ENCODE measurements around the gene C11orf21.
"Not testable (repeated sequence)": the region's sequence is repeated elsewhere in the genome, so short reads cannot be mapped to it uniquely, and the experiment has no call there.

C11orf21 gene

DNA sequence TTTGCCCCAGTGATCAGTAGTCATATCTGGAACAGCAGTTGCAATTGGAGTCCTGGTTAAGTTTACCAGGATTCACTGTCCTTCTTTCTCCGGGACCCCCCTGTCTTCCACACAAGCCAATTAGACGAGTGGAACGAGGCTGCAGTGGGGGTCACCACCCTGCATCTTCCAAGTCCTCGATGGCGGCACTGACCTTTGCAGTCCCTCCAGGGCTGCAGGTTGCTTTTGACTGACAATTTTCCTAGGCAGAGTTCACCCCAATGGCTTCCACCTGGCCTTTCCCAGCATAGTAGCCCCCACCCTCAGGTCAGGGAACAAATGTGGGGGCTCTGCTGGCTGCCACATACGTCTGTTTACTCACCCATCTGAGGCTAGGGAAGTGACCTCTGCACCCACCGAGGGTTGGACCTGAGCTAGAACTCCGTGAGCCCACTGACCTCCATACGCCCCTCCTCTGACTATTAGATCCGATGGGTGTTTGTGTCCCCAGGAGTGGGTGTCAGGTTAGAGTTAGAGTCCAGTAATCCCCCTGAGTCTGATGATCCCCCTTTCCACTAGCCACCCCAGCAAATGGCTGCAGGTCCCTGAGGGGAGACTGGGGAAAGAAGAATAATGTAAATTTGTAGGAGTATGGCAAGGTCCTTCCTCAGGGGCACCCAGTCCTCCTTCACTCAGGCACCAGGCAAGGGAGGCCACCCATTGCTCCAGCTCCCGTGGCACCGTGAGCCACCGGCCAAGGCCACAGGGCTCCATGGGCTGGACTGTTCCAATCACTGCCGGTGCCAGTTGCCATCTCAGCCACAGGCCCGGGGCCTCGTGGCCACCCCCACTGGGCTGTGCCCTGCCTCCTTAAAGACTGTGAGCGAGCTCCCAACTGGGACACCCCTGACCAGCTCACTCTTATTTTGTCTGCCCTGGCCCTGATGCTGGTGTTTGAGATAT, 5.5 kb downstream of the C11orf21 start:
- DNase-seq, result no peak

DNA sequence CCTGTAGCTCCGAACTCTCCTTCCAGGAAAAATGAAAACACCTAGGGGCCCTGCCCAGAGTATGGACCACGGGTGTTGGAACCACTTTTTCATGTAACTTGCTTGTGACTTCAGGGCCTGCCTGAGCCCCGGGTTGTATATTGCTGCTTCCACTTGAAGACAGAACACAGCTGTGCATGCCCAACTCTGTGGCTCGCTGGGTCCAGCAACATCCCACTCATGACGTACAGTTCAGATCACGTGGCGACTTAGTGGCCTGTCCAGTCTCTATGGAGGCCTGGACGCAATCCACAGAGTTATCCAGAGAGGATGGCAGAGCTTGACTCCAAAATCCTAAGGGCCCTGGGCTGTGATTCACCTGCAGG, 6.8 kb downstream of the C11orf21 start:
- DNase-seq, result no peak

DNA sequence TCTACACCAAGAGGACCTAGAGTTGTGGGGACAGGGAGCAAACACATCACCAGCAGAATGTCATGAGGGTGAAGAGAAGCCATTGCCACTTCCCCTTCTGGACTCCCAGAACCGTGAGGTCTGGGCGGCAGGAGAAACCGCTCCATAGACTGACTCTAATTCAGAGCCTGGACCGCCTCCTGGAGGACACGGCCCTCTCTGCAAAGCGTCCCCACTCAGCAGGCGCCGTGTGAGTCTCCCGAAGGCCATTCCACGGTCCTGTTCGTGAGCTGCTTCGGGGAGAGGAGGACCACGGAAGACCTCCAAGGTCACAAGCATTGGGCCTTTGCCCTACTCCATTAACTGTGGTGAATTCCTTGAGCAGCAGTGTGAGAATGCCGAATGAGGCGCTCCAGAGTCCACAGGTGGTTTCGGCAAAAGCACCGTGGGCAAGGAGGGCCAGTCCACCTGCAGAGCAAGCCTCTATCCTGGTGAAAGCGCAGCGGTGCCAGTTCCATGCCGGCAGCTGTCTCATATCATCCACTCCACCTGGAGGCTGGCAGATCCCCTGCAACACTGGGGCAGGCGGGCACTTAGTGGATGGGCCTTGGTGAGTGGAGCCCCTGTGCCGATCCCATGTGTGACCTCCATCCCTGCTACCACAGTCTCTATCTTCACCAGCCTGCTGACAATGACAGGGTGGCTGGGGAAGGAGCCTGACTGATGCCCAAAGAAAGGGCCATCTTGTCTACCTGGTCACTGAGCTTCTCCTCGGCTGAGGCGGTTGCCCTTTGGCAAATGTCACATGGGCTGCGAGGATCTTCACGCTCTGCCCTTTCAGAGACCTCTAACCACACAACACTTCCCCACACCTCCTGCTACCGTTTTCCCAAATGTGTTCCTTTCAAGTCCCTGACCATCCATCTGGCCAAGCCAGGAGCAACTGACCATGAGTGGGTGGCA, 7.5 kb downstream of the C11orf21 start:
- DNase-seq, result no peak

DNA sequence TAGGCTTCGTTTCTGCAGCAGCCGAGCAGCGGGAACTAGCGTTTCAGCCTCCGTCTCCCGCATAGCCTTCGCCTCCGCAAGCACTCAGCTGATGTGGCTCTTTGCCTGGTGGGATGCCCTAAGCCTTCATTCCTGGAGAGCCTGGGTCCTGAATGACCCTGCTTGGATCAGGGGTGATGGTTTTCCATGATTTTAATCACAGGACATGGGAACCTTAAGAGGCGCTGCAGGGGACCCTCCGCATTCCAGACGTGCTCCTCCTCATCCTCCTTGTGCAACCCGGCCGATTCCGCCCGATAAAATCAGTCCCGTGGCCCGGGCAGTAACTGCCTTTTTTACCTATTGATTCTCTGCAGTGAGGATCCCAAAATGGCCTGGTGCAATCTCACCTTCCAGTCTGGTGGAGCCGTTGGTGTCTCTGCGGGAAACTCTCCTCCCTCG, 8.2 kb downstream of the C11orf21 start:
- DNase-seq, result no peak

DNA sequence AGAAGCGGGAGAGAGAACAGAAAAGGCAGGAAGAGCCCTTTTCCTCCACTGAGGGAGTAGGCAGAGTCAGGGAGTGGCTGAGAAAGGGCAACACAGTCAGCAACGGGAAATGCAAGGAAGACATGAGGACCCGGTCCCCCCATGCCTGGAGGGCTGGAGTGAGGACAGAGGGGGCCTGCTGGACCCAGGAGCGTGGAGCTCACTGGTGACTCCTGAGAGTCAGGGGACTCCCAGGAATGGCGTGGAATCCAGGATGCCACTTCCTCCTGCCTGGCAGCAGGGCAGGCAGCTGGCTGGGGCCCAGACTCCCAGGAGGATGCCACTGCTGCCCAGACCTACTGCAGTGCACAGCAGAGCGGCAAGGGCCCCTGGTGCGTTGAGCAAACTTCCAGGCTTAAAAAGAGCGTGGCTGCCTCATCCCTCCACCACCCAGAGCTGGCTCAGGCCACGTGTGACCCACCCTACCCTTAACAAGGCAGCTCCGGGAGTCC, 11.3 kb downstream of the C11orf21 start:
- DNase-seq, result no peak

DNA sequence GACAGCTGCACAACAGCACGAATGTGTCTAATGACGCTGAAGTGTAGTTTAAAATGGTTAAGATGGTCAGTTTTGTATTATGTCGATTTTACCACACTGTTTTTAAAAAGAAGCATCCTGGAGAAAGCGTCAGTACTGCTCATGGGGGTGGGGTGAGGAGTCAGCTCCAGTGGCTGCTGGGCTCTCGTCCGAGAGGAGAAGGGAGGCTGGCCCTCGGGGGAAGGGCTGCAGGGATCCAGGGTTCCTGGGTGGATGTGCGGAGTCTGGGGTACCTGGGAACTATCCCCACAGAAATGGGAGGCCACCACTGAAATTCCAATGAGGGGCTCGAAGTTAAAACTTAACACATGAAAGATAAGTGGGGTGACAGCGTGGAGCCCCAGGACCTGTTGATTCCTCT, 11.9 kb downstream of the C11orf21 start:
- no peak for DNase-seq

DNA sequence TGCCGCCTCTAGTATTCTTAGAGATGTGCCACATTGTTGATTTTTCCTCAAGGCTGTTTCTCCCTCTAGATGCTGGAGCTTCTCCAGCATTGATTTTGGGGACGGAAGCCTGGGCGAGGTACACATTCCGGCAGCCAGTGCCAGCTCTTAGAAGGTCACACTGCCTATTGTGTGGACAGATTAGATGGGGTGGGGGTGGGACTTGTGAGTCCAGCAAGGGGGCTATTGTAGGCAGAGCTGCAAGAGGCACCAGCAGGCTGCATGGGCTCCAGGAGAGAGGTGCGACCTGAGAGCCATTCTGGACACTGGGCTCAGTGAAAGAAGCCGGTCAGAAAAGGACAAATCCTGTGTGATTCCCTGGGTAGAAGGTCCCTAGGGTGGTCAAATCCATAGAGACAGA, 12.4 kb downstream of the C11orf21 start:
- no peak for DNase-seq

DNA sequence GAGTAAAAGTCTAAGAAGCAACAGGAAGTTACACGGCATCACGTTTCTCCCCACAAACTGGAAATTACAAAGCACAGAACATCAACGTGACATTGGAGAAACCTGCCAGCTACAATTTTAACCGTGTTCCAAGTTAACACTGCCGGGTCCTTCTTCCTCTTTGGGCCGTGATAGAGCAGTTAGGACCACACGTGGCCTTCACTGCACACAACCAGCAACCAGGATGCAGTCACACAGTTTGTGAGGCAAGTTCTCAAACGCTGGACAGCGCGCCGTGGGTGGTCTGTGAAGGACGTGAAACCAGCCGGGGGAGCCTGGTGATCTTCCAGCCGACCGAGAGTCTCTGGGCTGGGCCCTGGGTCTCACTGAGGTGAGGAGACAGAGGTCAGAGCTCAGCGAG, 14.6 kb downstream of the C11orf21 start:
- no peak for DNase-seq

DNA sequence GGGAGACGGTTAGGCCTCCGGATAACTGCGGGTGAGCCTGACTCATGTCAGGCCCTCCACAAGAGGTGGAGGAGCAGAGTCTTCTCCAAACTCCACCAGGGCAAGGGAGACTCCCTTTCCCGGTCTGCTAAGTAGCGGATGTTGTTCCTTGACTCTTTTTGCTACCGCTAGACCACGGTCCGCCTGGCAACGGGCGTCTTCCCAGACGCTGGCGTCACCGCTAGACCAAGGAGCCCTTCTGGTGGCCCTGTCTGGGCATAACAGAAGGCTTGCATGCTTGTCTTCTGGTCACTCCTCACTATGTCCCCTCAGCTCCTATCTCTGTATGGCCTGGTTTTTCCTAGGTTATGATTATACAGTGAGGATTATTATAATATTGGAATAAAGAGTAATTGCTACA, 15.4 kb downstream of the C11orf21 start:
- not testable (repeated sequence) for DNase-seq

DNA sequence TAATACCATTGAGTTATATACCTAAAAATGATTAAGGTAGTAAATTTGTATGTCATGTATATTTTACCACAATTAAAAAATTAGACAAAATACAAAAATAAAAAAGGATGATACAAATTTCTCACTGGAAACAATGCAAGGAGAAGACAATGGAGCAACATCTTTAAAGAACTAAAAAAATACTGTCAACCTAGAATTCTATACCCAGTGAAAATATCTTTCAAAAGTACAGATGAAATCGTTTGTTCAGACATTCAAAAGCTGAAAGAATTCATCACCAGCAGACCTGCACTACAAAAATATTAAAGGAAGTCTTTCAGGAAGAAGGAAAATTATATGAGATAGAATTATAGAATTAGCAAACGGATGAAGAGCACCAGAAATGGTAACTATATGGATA, 21.5 kb downstream of the C11orf21 start:
- no peak for DNase-seq

DNA sequence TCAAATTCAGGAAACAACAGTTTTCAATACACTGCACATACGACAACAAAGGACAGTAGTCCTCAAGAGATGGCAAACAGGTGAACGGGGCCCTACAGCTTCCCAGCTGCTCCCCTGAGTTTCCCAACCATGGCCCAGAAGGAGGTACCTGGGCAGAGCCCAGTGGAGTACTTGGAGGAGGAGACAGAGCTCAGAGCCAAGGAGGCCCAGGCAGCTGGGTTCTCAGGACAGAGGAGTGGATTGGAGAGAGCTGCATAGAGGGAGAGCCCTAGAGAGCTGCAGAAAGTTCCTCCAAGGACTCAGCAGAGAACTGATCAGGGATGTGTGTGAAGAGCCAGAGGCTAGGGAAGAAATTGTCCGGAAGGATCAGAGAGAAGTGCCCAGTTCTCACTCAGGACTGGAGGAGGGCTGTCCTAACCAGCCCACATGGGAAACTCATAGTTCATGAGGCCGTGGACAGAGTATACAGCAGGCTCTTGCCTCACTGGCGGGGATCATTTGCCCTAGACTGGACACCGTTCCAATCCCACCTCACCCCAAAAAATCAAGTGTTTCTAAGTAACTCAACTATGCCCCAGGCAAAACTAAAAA, 23.7 kb downstream of the C11orf21 start:
- no peak for DNase-seq

DNA sequence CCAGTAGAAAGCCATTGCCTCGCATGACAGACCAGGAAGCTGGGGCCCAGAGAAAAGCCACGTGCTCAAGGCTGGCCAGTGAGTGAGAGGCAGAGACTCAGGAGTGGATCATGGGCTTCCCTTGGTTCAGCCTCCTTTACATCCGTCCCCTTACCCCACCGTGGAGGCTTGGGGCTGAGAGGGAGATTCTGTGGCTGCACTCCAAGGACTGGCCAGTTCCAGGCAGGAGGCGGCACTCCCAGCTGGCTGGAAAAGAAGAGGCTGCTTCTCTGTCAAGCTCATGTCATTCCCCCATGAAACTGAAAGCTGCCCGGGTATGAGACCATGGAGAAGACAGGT, 24.7 kb downstream of the C11orf21 start:
- no peak for DNase-seq

DNA sequence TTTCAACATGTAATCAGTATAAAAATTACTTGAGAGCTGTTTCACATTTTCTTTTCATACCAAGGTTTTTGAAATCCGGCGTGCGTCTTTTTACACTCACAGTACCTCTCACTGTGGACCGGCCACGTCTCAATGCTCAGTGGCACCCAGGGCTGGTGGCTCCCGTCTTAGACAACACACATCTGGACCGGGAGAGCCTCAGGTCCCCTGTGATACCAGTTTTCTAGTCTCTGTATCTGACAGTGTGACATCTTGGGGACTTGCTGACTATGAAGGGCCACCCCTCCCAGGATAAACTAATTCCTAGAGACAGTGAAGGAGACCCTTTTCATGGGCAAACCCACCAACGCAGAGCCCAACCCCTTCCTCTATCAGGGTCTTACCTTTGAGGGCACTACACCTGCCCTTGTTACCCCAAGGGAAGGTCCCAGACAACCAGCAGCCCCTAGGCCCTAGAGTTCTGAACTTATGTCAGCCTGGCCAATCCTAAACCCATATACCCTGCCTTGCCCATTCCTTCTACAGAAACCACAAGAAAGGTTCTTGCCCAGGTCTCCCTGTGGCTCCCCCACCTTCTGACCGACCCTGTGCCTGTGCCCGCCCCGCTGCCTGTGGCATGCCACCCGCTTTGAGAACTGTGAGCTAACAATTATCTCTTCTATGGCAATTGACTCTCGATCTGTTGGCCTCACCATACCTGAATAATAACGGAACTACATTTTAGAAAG, 25.3 kb downstream of the C11orf21 start:
- DNase-seq, result no peak

DNA sequence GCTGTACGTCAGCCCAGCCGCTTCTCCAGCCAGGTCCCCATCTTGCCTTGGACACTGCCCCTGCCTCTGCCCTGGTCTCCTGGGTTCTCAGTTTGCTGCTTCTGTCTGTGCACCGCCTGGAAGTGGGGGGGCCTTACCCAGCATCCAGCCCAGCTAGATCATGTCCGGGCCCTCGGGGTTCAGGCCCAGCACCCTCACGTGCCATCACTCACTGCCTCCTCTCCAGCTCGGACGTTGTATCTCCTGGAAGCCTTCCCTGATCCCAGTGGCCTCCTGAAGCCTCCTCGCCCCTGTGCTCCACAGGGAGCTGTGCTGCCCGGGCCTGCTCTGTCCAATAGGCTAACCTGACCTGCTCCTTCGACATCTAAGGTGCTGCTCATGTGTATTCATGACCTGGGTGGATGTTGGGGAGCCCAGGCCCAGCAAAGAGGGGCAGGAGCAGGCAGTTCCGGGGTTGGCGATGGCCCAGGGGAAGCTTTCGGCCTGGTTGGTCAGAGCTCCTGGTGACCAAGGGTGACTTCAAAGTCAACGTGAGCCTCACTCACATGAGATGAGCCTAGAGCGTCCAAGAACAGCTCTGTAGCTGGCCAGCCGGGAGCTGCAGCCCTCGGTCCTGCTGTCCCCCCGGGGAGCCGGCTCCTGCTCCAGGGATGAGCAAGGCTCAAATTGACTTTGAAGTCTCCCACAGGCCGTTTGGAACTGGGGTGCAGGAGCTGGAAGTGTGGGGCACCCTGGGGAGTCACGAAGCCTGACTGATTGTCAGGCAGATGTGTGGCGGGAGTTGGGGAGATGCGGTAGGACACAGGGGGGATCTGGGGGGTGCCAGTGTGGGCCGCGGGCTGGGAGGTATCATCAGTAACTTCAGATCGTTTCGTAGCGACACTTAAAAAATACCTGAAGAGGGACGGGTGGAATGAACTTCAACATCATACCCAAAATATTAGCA, 26.1 kb downstream of the C11orf21 start:
- DNase-seq, result no peak

DNA sequence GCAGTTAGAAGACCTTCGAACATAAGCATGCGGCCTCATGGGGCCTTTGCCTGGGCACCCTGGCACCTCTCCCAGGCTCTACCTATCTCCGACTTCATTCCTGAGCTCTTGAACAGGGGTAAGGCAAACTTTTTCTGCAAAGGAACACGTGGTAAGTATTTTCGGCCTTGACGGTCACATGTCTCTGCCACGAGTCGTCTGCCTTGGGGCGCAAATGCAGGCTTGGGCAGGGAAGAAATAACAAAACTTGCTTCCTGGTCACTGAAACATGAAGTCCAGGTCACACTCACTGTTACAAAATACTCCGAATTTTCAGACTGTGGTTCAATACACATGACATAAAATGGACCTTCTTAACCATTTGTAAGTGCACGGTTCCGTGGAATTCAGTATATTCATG, 27.9 kb downstream of the C11orf21 start:
- no peak for DNase-seq

DNA sequence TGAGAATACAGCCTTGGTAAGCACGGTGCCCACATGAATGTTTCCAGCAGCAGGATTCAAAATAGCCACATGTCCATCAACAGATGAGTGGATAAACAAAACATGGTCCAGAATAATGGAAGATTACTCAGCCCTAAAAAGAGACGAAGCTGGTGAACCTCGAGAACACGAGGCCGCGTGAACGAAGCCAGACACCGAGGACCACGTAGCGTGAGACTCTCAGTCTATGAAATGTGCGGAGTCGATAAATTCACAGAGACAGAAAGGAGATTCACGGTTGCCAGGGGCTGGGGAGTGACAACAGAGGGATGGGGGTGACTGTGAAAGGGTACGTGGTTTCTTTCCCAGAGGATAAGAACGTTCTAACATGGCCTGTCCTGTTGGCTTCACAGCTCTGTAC, 28.4 kb downstream of the C11orf21 start:
- no peak for DNase-seq

DNA sequence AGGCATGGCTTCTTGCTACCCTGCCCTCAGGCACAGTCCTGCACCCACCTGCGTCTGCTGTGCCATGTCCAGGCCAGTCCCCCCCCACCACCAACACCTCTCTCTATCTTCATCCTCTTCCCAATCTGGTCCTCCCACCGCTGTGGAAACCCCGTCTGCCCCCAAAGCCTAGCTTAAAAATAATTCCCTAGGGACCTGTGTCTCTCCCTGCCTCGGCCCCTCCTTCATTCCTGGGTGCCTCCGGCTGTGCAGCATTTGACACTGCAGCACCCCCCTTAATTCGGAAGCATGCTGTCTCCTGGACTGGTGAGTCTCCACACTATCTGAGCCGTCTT, 28.8 kb downstream of the C11orf21 start:
- no peak for DNase-seq

DNA sequence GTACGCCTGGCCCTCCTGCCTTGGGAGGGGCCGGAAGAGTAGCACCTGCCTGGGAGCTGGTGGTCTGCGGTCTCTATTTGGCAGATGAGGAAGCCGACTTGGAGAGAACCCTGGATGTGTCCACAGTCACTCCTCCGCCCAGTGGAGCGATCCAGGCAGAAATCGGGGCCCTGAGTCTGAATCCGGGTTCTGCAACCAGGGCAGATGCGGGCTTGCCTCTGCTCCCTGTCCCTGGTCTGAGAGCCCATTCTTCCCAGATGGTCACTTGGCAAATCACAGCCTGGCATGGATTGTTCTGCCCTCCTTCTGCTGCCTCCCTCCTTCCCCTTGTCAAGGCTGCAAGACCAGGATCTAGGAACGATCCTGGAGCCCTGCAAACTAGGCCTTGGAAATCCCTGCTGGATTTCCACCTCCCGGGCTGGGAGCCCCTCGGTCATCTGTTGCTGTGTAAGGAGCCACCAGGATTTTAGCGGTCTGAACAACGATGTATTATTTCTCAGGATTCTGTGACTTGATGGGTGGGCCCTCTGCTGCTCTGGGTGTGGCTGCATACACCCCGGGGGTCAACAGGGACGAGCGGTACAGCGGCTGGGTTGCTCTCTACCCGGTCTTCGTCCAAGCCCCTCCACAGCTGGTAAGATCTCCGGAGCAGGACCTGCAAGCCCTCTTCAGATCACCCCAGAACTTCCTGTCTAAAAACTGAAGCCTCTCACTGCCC, 29.3 kb downstream of the C11orf21 start:
- no peak for DNase-seq

DNA sequence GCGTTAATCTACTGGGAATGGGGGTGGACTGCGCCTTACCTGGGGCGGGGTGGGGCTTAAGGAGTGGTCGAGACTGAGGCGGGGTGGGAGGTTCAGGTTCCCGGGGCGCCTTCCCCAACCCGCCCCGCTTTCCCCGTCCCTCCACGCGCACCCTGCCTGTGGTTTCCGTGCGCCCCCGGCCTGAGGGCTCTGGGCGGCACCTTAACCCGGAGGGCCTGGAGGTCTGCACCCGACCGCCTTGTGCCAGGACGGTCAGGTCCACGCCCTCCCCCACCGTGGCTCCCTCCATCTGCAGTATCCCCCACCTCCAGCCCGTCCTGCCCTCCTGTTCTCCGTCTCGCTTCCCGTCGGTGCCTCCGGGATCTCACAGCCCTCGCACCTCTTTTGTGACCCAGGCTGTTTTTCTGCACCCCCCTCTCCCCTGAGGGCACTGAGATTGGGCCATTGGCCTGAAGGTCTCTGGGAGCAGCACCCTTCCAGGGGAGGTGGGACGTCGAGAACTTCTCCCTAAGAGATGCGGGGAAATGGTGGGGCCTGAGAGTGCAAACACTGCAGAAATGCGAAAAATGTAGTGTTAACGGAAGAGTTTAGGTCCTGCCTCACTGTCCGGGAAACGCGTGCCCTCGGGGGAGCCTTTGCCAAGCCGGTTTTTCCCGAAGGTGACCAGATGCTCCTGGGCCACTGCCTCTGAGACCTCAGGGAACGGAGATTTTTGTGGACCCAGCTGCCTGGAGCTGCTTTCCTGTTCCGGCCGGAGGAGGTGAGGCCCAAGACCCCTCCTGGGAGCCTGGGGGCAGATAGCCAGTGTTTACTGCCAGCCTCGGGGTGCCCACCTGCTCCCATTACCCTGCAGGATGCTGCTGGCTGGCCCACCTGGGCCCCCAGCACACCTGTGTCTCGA, 30.1 kb downstream of the C11orf21 start:
- no peak for DNase-seq

DNA sequence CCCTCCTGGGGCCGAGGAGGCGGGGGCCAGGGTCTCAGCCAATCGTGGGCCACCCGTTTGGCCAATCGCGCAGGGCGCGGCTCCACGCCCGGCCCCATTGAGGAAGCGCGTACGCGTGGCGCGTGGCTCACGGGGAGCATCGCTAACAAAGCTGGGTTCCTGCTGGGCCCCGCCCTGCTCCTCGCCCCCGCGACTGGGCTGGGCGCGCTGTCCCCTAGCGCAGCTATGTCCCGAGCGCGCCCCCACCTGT, 30.7 kb downstream of the C11orf21 start:
- DNase-seq, result peak; percentile 65

Data from activated gamma-delta T cell (primary cell).